SK-N-SH treated with all-trans-retinoic acid at 6 μM for 48 hours (cell line): ENCODE measurements around the gene MMP14.

Source experiments
- ATAC-seq: fragments of 200-7000 bp; cut with Tn5 transposase; 3 replicates; pipeline ENCODE4 v1.9.1; 2020; ENCODE audit warnings: mild to moderate bottlenecking, moderate library complexity
- ARNTL ChIP-seq: fragments of 450-650 bp; formaldehyde crosslinking; IDR thresholded peaks from 2 replicates; pipeline ENCODE4 v1.5.0; 2020; ENCODE audit warnings: low read depth, mild to moderate bottlenecking, moderate library complexity, borderline replicate concordance
- CSRNP3 ChIP-seq: fragments of 250-450 bp; sonication (Bioruptor Pico); IDR thresholded peaks from 2 replicates; pipeline ENCODE4 v1.5.1; 2021; ENCODE audit warnings: mild to moderate bottlenecking, moderate library complexity
- ESRRG ChIP-seq: fragments of 250-450 bp; sonication (Bioruptor Pico); IDR thresholded peaks from 2 replicates; pipeline ENCODE4 v1.6.1; 2021; ENCODE audit warnings: mild to moderate bottlenecking
- GLIS3 ChIP-seq: fragments of 250-450 bp; sonication (Bioruptor Pico); IDR thresholded peaks from 2 replicates; pipeline ENCODE4 v1.5.0; 2020; ENCODE audit warnings: mild to moderate bottlenecking, moderate library complexity
- ISL1 ChIP-seq: fragments of 250-450 bp; sonication (Bioruptor Pico); IDR thresholded peaks from 2 replicates; pipeline ENCODE4 v2.1.2; 2022; ENCODE audit warnings: mild to moderate bottlenecking, moderate library complexity
- OSR1 ChIP-seq: fragments of 250-450 bp; sonication (Bioruptor Pico); IDR thresholded peaks from 2 replicates; pipeline ENCODE4 v1.8.0; 2022; ENCODE audit warnings: moderate library complexity, mild to moderate bottlenecking, inconsistent platforms
- RARB ChIP-seq: fragments of 250-450 bp; sonication (Bioruptor Pico); IDR thresholded peaks from 2 replicates; pipeline ENCODE4 v1.8.0; 2021; ENCODE audit warnings: mild to moderate bottlenecking, moderate library complexity
- TCF4 ChIP-seq: fragments of 250-450 bp; sonication (Bioruptor Pico); IDR thresholded peaks from 2 replicates; pipeline ENCODE4 v1.8.0; 2021; ENCODE audit warnings: mild to moderate bottlenecking, moderate library complexity, borderline replicate concordance
- TOX ChIP-seq: fragments of 250-450 bp; sonication (Bioruptor Pico); IDR thresholded peaks from 2 replicates; pipeline ENCODE4 v1.8.0; 2021; ENCODE audit warnings: mild to moderate bottlenecking, moderate library complexity, borderline replicate concordance
- ZC3H10 ChIP-seq: fragments of 250-450 bp; sonication (Bioruptor Pico); IDR thresholded peaks from 2 replicates; pipeline ENCODE4 v1.5.1; 2021; ENCODE audit warnings: mild to moderate bottlenecking, moderate library complexity
- ZFP3 ChIP-seq: fragments of 250-450 bp; sonication (Bioruptor Pico); IDR thresholded peaks from 2 replicates; pipeline ENCODE4 v1.5.0; 2020; ENCODE audit warnings: mild to moderate bottlenecking, moderate library complexity
- ZFP30 ChIP-seq: fragments of 450-650 bp; formaldehyde crosslinking; IDR thresholded peaks from 2 replicates; pipeline ENCODE4 v1.5.0; 2022; ENCODE audit warnings: mild to moderate bottlenecking, moderate library complexity
- ZNF565 ChIP-seq: fragments of 450-650 bp; formaldehyde crosslinking; conservative IDR thresholded peaks from 2 replicates; pipeline ENCODE4 v1.5.0; 2020; ENCODE audit warnings: low read depth, mild to moderate bottlenecking, moderate library complexity
- ZNF70 ChIP-seq: fragments of 450-650 bp; formaldehyde crosslinking; IDR thresholded peaks from 2 replicates; pipeline ENCODE4 v1.5.0; 2020; ENCODE audit warnings: mild to moderate bottlenecking, moderate library complexity
- ZNF8 ChIP-seq: fragments of 450-650 bp; formaldehyde crosslinking; IDR thresholded peaks from 2 replicates; pipeline ENCODE4 v1.5.0; 2020; ENCODE audit warnings: mild to moderate bottlenecking, moderate library complexity
- TF ChIP-seq, protein P1 (sequence below): fragments of 250-450 bp; sonication (Bioruptor Pico); IDR thresholded peaks from 2 replicates; pipeline ENCODE4 v1.5.0; 2020; ENCODE audit warnings: mild to moderate bottlenecking, moderate library complexity
- TF ChIP-seq, protein P2 (sequence below): fragments of 250-450 bp; sonication (Bioruptor Pico); IDR thresholded peaks from 2 replicates; pipeline ENCODE4 v1.8.0; 2020; ENCODE audit warnings: mild to moderate bottlenecking, moderate library complexity, borderline replicate concordance
- TF ChIP-seq, protein P3 (sequence below): fragments of 250-450 bp; sonication (Bioruptor Pico); IDR thresholded peaks from 2 replicates; pipeline ENCODE4 v1.8.0; 2021; ENCODE audit warnings: low read depth, mild to moderate bottlenecking, moderate library complexity, borderline replicate concordance

The MMP14 gene

GRCh38 chr14:22887260-22887989 is 51.0 kb downstream of the MMP14 start (continued):
- no peak for TF ChIP-seq ZC3H10 (CRISPR knock-in tag)
- TF ChIP-seq ZFP30 (CRISPR knock-in tag), result no peak
- no peak for TF ChIP-seq TCF4 (CRISPR knock-in tag)

GRCh38 chr14:22887990-22888378 is 51.6 kb downstream of the MMP14 start:
- no peak for ATAC-seq
- TF ChIP-seq CSRNP3 (no peak), ZC3H10 (CRISPR knock-in tag) (no peak), ARNTL (CRISPR knock-in tag) (no peak)

DNA sequence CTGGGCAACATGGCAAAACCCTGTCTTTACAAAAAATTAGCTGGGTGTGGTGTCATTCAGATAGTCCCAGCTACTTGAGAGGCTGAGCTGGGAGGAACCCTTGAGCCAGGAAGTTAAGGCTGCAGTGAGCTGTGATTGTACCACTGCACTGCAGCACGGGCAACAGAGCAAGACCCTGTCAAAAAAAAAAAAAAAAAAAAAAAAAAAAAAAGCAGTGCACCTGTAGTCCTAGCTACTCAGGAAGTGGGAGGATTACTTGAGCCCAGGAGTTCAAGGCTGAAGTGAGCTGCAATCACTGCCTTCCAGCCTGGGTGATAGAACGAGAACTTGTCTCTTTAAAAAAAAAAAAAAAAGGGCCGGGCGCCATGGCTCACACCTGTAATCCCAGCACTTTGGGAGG is 52.3 kb downstream of the MMP14 start:
- TF ChIP-seq, protein P1, sequence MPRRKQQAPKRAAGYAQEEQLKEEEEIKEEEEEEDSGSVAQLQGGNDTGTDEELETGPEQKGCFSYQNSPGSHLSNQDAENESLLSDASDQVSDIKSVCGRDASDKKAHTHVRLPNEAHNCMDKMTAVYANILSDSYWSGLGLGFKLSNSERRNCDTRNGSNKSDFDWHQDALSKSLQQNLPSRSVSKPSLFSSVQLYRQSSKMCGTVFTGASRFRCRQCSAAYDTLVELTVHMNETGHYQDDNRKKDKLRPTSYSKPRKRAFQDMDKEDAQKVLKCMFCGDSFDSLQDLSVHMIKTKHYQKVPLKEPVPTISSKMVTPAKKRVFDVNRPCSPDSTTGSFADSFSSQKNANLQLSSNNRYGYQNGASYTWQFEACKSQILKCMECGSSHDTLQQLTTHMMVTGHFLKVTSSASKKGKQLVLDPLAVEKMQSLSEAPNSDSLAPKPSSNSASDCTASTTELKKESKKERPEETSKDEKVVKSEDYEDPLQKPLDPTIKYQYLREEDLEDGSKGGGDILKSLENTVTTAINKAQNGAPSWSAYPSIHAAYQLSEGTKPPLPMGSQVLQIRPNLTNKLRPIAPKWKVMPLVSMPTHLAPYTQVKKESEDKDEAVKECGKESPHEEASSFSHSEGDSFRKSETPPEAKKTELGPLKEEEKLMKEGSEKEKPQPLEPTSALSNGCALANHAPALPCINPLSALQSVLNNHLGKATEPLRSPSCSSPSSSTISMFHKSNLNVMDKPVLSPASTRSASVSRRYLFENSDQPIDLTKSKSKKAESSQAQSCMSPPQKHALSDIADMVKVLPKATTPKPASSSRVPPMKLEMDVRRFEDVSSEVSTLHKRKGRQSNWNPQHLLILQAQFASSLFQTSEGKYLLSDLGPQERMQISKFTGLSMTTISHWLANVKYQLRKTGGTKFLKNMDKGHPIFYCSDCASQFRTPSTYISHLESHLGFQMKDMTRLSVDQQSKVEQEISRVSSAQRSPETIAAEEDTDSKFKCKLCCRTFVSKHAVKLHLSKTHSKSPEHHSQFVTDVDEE, result no peak
- no peak for TF ChIP-seq ZNF565 (CRISPR knock-in tag)
- no peak for ATAC-seq

DNA sequence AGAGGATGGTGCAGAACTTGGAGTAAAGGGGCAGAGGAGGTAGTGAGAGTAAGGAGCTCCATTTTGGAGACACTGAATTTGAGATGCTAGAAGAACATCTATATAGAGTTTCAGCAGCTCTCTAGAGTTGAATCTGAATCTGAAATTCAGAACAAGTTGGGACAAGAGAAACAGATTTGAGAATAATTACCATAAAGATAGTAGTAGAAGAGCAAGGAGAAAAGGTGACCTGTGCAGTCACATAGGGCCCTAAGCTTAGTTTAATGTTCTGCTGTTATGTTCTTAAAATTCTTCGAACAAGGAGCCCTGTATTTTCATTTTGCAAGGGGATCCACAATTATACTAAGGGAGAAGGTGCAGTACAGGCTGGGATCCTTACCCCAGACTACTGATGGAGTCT is 54.0 kb downstream of the MMP14 start:
- ATAC-seq, result no peak

More for the DNA sequence above, 54.0 kb downstream of the MMP14 start:
- TF ChIP-seq ZNF8 (CRISPR knock-in tag), result no peak
- no peak for TF ChIP-seq TOX
- no peak for TF ChIP-seq RARB
- no peak for TF ChIP-seq GLIS3 (CRISPR knock-in tag)
- TF ChIP-seq ESRRG (CRISPR knock-in tag), result no peak
- TF ChIP-seq CSRNP3, result no peak
- no peak for TF ChIP-seq OSR1 (CRISPR knock-in tag)
- TF ChIP-seq, protein P2, sequence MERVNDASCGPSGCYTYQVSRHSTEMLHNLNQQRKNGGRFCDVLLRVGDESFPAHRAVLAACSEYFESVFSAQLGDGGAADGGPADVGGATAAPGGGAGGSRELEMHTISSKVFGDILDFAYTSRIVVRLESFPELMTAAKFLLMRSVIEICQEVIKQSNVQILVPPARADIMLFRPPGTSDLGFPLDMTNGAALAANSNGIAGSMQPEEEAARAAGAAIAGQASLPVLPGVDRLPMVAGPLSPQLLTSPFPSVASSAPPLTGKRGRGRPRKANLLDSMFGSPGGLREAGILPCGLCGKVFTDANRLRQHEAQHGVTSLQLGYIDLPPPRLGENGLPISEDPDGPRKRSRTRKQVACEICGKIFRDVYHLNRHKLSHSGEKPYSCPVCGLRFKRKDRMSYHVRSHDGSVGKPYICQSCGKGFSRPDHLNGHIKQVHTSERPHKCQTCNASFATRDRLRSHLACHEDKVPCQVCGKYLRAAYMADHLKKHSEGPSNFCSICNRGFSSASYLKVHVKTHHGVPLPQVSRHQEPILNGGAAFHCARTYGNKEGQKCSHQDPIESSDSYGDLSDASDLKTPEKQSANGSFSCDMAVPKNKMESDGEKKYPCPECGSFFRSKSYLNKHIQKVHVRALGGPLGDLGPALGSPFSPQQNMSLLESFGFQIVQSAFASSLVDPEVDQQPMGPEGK (CRISPR knock-in tag), result no peak
- no peak for TF ChIP-seq ISL1 (CRISPR knock-in tag)
- TF ChIP-seq ARNTL (CRISPR knock-in tag), result no peak
- TF ChIP-seq, protein P3, sequence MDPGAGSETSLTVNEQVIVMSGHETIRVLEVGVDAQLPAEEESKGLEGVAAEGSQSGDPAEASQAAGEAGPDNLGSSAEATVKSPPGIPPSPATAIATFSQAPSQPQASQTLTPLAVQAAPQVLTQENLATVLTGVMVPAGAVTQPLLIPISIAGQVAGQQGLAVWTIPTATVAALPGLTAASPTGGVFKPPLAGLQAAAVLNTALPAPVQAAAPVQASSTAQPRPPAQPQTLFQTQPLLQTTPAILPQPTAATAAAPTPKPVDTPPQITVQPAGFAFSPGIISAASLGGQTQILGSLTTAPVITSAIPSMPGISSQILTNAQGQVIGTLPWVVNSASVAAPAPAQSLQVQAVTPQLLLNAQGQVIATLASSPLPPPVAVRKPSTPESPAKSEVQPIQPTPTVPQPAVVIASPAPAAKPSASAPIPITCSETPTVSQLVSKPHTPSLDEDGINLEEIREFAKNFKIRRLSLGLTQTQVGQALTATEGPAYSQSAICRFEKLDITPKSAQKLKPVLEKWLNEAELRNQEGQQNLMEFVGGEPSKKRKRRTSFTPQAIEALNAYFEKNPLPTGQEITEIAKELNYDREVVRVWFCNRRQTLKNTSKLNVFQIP, result no peak
- no peak for TF ChIP-seq ZNF70 (CRISPR knock-in tag)
- TF ChIP-seq ZFP30 (CRISPR knock-in tag), result no peak
- no peak for TF ChIP-seq ZFP3 (CRISPR knock-in tag)
